ENCODE data around the gene RAPGEF1.

DNA sequence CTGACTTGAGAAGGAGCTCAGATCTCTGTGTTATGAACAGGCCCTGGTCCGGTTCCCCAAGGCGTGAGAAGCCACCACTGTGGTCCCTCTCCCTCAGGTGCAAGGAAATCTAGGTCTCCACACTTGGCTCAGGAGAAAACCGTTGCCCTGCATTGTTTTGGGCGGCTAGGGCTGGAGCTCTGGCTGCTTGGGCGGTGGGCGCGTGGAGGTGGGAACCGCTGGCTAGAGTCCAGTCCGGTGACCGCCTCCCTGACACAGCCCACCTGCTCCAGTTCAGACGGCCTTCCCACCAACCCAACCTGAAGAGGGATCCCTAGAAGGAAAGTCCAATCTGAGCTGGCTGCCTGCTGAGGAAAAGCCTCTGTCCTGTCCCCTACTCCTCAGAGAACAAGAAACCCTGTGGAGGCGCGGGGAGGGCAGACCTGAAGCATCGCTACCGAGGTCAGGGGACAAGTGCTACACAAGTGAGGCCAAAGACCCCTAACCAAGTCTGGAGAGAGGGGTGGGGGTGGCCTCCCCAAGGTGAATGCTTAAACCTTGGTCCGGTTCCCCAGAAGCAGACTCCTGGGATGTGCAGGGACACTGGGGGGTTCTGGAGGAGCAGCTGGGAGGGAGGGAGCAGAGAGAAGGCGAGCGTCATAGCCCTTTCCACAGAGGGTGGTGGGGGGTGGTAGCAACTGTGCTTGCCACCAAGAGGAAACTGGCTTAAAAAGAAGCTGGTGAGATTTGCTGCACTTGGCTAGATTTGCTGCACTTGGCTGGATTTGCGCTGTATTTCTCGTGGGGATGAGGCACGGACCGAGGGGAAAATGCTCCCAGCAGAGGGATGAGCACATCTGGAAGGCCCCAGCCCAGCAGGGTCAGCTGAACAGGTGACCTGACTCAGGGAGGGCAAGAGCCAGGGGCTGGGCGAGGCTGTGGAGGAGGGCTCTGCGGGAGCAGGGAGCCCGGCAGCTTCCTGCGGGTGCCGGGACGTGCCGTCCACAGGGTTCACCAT, 65.2 kb downstream of the RAPGEF1 start:
- no peak for TF ChIP-seq POLR2A (IDR thresholded peaks at IDR 0.05)
- TF ChIP-seq, protein P1, sequence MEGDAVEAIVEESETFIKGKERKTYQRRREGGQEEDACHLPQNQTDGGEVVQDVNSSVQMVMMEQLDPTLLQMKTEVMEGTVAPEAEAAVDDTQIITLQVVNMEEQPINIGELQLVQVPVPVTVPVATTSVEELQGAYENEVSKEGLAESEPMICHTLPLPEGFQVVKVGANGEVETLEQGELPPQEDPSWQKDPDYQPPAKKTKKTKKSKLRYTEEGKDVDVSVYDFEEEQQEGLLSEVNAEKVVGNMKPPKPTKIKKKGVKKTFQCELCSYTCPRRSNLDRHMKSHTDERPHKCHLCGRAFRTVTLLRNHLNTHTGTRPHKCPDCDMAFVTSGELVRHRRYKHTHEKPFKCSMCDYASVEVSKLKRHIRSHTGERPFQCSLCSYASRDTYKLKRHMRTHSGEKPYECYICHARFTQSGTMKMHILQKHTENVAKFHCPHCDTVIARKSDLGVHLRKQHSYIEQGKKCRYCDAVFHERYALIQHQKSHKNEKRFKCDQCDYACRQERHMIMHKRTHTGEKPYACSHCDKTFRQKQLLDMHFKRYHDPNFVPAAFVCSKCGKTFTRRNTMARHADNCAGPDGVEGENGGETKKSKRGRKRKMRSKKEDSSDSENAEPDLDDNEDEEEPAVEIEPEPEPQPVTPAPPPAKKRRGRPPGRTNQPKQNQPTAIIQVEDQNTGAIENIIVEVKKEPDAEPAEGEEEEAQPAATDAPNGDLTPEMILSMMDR (IDR thresholded peaks at IDR 0.05): no peak
- TF ChIP-seq POLR2AphosphoS5 (IDR thresholded peaks at IDR 0.05): no peak
